Measurements from ENCODE around the gene BYSL. TPM values are rescaled to one million over a fixed set of nuclear protein-coding genes. Genes with fewer than 3 reads are reported as not detected.

Gene BYSL
- polyA plus RNA-seq, 1 of the 3 experiments (the other 2 are of a cell fraction) = 56.0 TPM

DNA sequence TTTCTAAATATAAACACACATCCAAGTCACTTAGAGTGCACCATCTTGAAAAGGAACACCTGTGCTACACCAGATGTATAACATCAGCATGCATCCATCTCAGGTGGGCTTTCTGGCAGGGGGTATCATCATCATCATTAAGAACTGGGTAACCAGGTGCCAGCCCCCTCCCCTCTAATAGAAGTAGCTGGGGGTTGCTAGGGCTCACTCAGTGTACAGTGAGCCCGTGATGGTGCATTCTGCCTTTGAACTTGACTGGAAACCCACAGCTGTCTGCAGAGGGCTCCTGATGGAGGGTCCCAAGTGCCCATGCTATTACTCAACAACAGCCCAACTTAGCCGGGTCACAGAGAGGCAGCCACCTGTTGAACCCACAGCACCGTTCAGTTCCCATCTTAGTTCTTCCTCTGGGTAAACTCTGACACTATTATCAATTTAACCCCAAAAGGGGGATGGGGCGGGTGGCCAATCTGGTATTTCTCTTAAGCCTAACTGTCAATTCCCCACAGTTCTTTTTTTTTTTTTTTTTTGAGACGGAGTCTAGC is 53.1 kb downstream of the BYSL start:
- no peaks in the 10 kb centered on the region; a peak in 1 of 4 replicates for H3K4me1 ChIP-seq (ENCODE audit: control insufficient read depth in 1 of 2, insufficient read depth in 2 of 2, low read depth in 1 of 2, low read length in 1 of 2)
- H4K20me1 ChIP-seq (ENCODE audit: insufficient read depth) = no peaks in the 10 kb centered on the region
- H3K4me2 ChIP-seq = no peak overlapping the region
- POLR2A ChIA-PET = no interaction called here
- H2AFZ ChIP-seq (ENCODE audit: low read depth) = no peak overlapping the region
- CTCF ChIA-PET = no interaction called here
- no peaks in the 10 kb centered on the region for H3K9me3 ChIP-seq
- no peaks in the 10 kb centered on the region for H3K79me2 ChIP-seq (ENCODE audit: insufficient read depth)
- TF ChIP-seq POLR2AphosphoS5 (IDR thresholded peaks at IDR 0.05; ENCODE audit: low read depth, low read length) = no peak
- TF ChIP-seq, protein P1, sequence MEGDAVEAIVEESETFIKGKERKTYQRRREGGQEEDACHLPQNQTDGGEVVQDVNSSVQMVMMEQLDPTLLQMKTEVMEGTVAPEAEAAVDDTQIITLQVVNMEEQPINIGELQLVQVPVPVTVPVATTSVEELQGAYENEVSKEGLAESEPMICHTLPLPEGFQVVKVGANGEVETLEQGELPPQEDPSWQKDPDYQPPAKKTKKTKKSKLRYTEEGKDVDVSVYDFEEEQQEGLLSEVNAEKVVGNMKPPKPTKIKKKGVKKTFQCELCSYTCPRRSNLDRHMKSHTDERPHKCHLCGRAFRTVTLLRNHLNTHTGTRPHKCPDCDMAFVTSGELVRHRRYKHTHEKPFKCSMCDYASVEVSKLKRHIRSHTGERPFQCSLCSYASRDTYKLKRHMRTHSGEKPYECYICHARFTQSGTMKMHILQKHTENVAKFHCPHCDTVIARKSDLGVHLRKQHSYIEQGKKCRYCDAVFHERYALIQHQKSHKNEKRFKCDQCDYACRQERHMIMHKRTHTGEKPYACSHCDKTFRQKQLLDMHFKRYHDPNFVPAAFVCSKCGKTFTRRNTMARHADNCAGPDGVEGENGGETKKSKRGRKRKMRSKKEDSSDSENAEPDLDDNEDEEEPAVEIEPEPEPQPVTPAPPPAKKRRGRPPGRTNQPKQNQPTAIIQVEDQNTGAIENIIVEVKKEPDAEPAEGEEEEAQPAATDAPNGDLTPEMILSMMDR (IDR thresholded peaks at IDR 0.05) = no peak
- TF ChIP-seq, protein P2, sequence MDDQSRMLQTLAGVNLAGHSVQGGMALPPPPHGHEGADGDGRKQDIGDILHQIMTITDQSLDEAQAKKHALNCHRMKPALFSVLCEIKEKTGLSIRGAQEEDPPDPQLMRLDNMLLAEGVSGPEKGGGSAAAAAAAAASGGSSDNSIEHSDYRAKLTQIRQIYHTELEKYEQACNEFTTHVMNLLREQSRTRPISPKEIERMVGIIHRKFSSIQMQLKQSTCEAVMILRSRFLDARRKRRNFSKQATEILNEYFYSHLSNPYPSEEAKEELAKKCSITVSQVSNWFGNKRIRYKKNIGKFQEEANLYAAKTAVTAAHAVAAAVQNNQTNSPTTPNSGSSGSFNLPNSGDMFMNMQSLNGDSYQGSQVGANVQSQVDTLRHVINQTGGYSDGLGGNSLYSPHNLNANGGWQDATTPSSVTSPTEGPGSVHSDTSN (IDR thresholded peaks at IDR 0.05) = no peak
- no peak for TF ChIP-seq GATA2 (CRISPR knock-in tag; IDR thresholded peaks at IDR 0.05)
- no peak for TF ChIP-seq YY1 (IDR thresholded peaks at IDR 0.05; ENCODE audit: low read depth)
- no peak for TF ChIP-seq FOXM1 (IDR thresholded peaks at IDR 0.05; ENCODE audit: low read depth)
- TF ChIP-seq TEAD4 (IDR thresholded peaks at IDR 0.05; ENCODE audit: borderline replicate concordance, insufficient read depth) = no peak
- TF ChIP-seq RCOR1 (IDR thresholded peaks at IDR 0.05; ENCODE audit: low read length) = no peak
- TF ChIP-seq JUND (IDR thresholded peaks at IDR 0.05) = no peak
- TF ChIP-seq FOXJ3 (CRISPR knock-in tag; IDR thresholded peaks at IDR 0.05) = no peak
- TF ChIP-seq, protein P3, sequence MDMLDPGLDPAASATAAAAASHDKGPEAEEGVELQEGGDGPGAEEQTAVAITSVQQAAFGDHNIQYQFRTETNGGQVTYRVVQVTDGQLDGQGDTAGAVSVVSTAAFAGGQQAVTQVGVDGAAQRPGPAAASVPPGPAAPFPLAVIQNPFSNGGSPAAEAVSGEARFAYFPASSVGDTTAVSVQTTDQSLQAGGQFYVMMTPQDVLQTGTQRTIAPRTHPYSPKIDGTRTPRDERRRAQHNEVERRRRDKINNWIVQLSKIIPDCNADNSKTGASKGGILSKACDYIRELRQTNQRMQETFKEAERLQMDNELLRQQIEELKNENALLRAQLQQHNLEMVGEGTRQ (IDR thresholded peaks at IDR 0.05; ENCODE audit: borderline replicate concordance, low read depth, low read length) = no peak
- no peak for TF ChIP-seq TAF1 (IDR thresholded peaks at IDR 0.05; ENCODE audit: borderline replicate concordance, low read depth, low read length)
- no peak for TF ChIP-seq FOSL2 (IDR thresholded peaks at IDR 0.05; ENCODE audit: borderline replicate concordance, low read depth)
- TF ChIP-seq EZH2phosphoT487 (IDR thresholded peaks at IDR 0.05; ENCODE audit: borderline replicate concordance, low read depth) = no peak
- TF ChIP-seq, protein P4, sequence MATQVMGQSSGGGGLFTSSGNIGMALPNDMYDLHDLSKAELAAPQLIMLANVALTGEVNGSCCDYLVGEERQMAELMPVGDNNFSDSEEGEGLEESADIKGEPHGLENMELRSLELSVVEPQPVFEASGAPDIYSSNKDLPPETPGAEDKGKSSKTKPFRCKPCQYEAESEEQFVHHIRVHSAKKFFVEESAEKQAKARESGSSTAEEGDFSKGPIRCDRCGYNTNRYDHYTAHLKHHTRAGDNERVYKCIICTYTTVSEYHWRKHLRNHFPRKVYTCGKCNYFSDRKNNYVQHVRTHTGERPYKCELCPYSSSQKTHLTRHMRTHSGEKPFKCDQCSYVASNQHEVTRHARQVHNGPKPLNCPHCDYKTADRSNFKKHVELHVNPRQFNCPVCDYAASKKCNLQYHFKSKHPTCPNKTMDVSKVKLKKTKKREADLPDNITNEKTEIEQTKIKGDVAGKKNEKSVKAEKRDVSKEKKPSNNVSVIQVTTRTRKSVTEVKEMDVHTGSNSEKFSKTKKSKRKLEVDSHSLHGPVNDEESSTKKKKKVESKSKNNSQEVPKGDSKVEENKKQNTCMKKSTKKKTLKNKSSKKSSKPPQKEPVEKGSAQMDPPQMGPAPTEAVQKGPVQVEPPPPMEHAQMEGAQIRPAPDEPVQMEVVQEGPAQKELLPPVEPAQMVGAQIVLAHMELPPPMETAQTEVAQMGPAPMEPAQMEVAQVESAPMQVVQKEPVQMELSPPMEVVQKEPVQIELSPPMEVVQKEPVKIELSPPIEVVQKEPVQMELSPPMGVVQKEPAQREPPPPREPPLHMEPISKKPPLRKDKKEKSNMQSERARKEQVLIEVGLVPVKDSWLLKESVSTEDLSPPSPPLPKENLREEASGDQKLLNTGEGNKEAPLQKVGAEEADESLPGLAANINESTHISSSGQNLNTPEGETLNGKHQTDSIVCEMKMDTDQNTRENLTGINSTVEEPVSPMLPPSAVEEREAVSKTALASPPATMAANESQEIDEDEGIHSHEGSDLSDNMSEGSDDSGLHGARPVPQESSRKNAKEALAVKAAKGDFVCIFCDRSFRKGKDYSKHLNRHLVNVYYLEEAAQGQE (IDR thresholded peaks at IDR 0.05; ENCODE audit: low read depth, low read length) = no peak
- TF ChIP-seq RXRA (IDR thresholded peaks at IDR 0.05; ENCODE audit: borderline replicate concordance, low read depth) = no peak
- 100% methylated on average over 3 of the region's 5 CpGs for WGBS (ENCODE audit: low lambda C conversion rate)
- H3K9ac ChIP-seq = no peak overlapping the region
- DNase-seq = no peak
- no peaks in the 10 kb centered on the region for H3K9me2 ChIP-seq
- H3K27ac ChIP-seq (ENCODE audit: low read depth in 2 of 2, low read length in 1 of 2) = no peak overlapping the region
- no peaks in the 10 kb centered on the region for H3K27me3 ChIP-seq (ENCODE audit: insufficient read depth)
- H3K4me3 ChIP-seq (ENCODE audit: low read depth in 2 of 2, low read length in 1 of 2) = no peak overlapping the region
- no peaks in the 10 kb centered on the region for H3K36me3 ChIP-seq (replicated peaks in 1 of 2; ENCODE audit: control insufficient read depth in 1 of 2, insufficient read depth in 2 of 2, low read length in 1 of 2)
- H3F3A ChIP-seq (replicated peaks; ENCODE audit: insufficient read depth) = no peaks in the 10 kb centered on the region

All from SK-N-SH (cell line).